HG03066 (cell line): ENCODE results near the gene ANO2.

Experiments used
- ATAC-seq: cut with Tn5 transposase; IDR thresholded peaks from one replicate; pipeline ENCODE4 v1.9.1; 2021; ENCODE audit warnings: low read depth; ENCODE audit not compliant: unreplicated experiment

Gene ANO2

GRCh38 chr12:5736527-5736926, 208.5 kb downstream of the ANO2 start:
- no peak for ATAC-seq

DNA sequence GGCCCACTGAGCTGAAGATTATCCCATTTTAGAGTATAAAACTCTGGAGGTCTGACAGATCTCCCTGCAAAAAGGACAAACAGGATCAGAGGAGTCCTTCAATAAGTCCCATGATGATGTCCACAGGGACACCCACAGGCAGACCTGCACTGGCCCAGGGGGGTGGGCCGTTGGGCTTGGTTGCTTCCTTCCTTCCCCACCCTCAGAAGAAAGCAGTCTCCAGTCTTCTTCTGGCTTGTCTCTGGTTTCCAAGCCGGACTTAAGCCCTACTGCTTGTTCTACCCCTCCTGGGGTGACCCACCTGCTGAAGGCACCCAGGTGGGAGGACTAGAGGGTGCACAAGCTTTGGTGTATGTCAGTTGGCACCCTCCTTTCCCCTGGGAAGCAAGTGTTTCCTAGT, 209.0 kb downstream of the ANO2 start:
- ATAC-seq: no peak

- ATAC-seq: no peak
These were observed 211.1 kb downstream of the ANO2 start for GRCh38 chr12:5733916-5734315.

DNA sequence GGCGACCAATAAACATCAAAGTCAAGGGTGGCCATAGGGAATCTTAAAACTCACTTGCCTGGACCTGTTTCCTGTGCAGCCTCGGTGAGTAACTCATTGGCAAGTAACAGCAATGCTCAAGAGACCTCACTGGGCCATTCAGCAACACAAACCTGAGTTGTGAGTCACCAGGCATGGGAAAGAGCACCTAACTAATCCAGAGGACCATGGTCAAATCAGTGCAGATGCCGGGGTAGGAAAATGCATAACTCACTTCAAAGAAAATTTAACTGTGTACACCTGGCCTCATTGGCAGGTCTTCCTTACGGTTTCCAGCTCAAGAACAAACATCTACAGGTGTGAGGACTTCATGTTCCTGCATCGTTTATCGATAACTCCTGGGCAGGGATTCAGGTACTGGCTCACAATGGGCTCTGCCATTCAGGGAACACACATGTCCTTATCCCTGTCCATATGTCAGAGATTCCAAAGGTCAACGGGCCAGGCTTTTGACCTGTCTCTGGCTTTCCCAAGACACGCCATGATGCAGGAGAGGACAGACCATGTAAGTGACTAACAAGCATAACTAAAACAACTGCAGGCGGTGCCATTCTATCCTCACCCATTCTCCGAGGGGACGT, 211.8 kb downstream of the ANO2 start:
- ATAC-seq: no peak

DNA sequence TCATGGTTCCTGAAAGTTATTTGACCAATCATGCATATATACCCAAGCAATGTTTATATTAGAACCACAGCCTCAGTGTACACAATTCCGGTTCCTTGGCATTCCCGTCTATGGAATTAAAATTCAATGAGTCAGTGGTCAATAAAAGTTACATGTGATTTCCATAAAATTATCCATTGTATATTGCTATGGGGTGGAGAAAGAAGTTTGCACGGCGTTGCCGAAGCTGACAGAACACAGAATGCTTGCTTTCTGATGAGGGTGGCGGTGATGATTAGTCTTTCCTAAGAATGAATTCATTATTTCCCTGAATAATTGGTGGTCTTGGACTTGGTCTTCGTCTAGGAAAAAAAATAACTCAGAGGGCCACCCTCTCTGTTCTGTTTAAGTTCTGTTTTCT, 214.1 kb downstream of the ANO2 start:
- no peak for ATAC-seq

DNA sequence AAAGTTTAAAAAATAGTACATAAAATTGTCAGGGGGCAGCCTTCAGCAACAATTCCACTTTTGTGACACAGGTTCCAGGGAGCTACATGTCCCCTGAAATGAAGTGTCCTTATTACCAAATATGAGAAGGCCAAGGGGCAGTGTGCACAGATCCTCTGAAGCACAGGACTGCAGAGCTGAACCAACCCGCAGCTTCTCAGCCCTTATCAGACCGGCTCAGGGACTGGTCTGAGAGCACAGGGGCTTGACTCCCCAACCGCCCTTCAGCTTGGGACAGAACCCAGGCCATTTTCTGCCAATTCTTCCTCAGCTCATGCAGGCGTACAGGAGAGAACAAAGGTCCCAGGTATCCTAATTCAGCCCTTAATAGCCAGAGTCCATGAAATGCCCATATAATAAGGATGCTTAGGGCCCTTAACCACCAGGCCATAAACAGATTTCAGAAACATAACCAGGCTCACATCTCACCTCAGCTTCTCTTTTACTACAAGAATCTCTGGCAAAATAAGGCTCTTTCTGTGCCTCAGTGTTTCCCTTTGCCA, 221.3 kb downstream of the ANO2 start:
- no peak for ATAC-seq

GRCh38 chr12:5723071-5723470, 222.0 kb downstream of the ANO2 start:
- no peak for ATAC-seq

- no peak for ATAC-seq
These were observed 224.6 kb downstream of the ANO2 start for GRCh38 chr12:5720381-5721005.

- no peak for ATAC-seq
These were observed 226.4 kb downstream of the ANO2 start for GRCh38 chr12:5718680-5719079.

GRCh38 chr12:5718073-5718472, 227.0 kb downstream of the ANO2 start:
- ATAC-seq: no peak

DNA sequence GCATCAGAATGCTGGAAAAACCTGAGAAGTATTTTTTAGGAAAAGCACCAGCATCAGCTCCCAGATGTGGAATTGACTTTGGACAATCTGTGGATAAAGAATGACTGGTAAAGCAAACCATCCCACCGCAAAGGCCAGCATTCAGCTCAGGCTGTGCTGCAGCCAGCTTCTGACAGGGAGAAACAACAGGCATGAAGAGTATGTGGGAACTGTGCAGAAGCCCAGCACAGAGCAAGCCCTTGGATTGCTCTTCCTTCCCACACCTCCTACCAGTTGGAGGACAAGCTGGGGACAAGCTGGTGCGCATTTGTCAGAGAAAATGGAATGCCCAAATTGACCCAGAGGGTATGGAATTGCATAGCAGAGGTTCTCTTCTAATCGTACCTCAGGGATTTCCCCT, 228.1 kb downstream of the ANO2 start:
- no peak for ATAC-seq

- ATAC-seq: no peak
These were observed 228.9 kb downstream of the ANO2 start for GRCh38 chr12:5716201-5716600.

- ATAC-seq: no peak
These were observed 230.0 kb downstream of the ANO2 start for GRCh38 chr12:5715021-5715420.

DNA sequence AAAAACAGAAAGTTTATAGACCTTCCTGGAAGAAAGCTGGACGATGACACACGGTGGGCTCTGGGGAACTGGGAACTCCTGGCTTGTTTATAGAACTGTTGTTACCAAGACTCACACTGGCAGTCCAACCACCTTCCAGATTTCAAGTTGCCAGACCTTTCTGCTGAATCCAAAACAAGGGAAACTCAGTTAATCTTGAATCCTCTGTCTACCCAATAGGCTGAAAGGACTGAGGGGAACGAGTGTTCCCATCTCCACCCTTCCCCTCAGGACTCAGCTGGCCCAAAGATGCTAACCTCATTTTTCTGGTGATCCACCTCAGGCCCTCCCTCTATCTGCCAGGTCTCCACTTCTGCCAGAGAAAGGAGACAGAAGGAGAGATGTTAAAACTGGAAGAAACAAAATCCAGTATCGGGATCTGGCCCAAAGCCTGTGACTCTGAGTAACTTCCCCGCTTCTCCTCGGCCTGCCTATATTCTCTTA, 231.4 kb downstream of the ANO2 start:
- ATAC-seq: no peak

- no peak for ATAC-seq
These were observed 234.7 kb downstream of the ANO2 start for GRCh38 chr12:5710260-5710878.

DNA sequence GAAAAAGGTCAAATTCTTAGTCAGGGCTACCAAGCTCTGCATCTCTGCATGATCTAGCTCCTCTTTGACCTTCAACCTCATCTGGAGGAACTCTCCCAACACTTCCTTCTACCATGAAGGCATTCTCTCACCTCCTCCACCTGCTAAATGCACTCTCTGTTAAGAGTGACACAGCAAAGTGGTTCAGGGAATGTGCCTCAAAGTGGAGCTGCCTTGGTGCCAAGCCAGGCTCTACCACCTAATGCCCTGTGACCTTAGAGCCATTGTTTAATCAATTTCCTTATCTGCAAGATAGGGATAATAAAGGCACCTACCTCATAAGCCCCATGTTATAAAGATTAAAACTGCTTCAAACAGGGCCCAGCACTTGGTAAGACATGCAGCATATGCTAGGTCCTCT, 236.7 kb downstream of the ANO2 start:
- no peak for ATAC-seq

- no peak for ATAC-seq
These were observed 238.8 kb downstream of the ANO2 start for GRCh38 chr12:5706247-5706646.

GRCh38 chr12:5705791-5706190, 239.3 kb downstream of the ANO2 start:
- no peak for ATAC-seq

GRCh38 chr12:5694759-5695409, 250.2 kb downstream of the ANO2 start:
- no peak for ATAC-seq

DNA sequence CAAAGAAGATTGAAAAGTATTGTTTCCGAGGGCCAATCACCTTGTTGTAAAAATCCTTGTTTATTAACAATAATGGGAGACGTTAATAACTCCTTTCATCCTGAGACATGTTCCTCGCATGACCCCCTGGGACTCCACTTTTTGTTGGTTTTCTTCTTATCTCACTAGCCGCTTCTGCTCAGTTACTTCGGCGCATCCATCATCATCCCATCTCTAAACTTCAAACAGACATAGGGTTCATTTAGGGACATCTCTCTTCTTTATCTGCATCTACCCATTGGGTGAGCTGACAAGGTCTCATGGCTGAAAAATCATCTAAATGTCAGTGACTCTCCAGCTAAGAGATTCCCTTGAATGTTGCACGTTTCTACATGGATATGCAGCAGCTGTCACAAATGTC, 252.2 kb downstream of the ANO2 start:
- no peak for ATAC-seq

GRCh38 chr12:5691943-5692342, 253.1 kb downstream of the ANO2 start:
- ATAC-seq: no peak
